H1 (cell line): ENCODE measurements around the gene FANK1. TPM values are rescaled to one million over a fixed set of nuclear protein-coding genes. Genes with fewer than 3 reads are reported as not detected.

Experiments
- PHF8 ChIP-seq: fragments of 200-600 bp; sonication (generic); conservative IDR thresholded peaks from 2 replicates; pipeline ENCODE4 v1.7.1; 2012; ENCODE audit warnings: low read depth, mild to moderate bottlenecking, inconsistent platforms, low read length, moderate library complexity
- polyA plus RNA-seq, 7 experiments: library from polyadenylated mRNA; depleted of rRNA in 3 of 7; stranded (reverse) in 5 of 7; unstranded in 2 of 7; fragments of >200 nt in 5 of 7; fragments of 200-250 nt in 2 of 7; gene quantifications; 1 replicate in 5 of 7; 2 replicates in 1 of 7; 4 replicates in 1 of 7; pipeline versions ENCODE4 v1.2.1 to v1.2.3, GENCODE V29; 2011 to 2013; ENCODE audit warnings: missing spikeins in 2 of 7, mixed read lengths in 2 of 7
- total RNA-seq: library from RNA; stranded (reverse); fragmentation: NEBNext Ultra II Directional; extraction: Animal tissue kit (Norgen Biotek cat#: 25700); gene quantifications from 2 replicates; pipeline ENCODE4 v1.2.1, GENCODE V29; 2021

The FANK1 gene
- total and polyA plus RNA-seq, 2 of the 8 experiments (the other 6 are each of a cell fraction or from before 2014, with no cell fraction given), result 1.2 TPM; not detected in 1

DNA sequence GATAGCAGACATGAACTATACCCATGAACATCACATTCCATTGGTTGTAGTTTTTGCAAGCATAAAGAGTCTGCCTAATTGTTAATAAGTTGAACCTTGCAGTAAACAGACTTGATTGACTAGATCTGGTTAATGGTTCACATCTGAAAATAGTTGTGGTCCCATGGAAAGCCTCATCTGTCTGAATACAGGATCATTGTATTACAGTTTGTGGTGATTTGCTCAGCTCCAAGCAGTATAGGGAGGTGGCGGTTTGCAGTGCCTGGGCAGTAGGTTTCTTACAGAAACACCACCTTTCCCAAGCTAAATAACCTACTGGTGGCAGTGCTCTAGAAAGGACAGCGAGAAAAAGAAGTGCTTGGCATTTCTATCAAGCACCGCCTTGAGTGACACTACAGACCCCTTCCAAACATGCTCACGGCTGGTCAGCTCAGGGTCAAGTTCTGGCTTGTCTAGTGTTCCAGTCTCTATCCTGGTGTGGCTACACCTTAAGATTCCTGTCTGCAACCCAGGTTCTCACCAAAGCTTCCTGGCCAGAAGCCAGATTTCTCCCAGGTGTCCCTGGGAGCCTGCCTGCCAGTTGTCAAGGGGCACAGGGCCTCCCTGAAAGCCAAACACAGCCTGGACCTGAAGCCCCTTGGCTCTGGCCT lies 119.9 kb downstream of the FANK1 start (continued):
- no peak for TF ChIP-seq PHF8
